Keratinocyte (primary cell): ENCODE measurements around the gene SCT. TPM values are rescaled to one million over a fixed set of nuclear protein-coding genes. Genes with fewer than 3 reads are reported as not detected.

Experiments used
- DNase-seq: peaks from one replicate; pipeline ENCODE4 v3.0.0-alpha.2; 2011; ENCODE audit warnings: low read depth, missing footprints, low spot score
- FAIRE-seq: peaks from 2 replicates; lab custom pipeline; 2011; peaks lifted over from hg19 to GRCh38; lab: Jason Lieb, UNC
- H2AFZ ChIP-seq: 2 replicates; pipeline ENCODE4 v1.6.0; 2012; ENCODE audit warnings: low read length, control low read depth, inconsistent platforms; ENCODE audit not compliant: control insufficient read depth
- H3K27ac ChIP-seq: 2 replicates; pipeline ENCODE4 v1.5.1; 2011; ENCODE audit warnings: low read length; ENCODE audit not compliant: control insufficient read depth, insufficient read depth
- H3K27me3 ChIP-seq: 3 replicates; pipeline ENCODE4 v1.6.0; 2011; ENCODE audit warnings: low read length; ENCODE audit not compliant: control insufficient read depth, insufficient read depth; ENCODE audit errors: extremely low read depth
- H3K36me3 ChIP-seq, 2 experiments: 2 replicates in 1 of 2; 3 replicates in 1 of 2; pipeline ENCODE4 v1.5.1; 2011; ENCODE audit warnings: low read length in 2 of 2, mild to moderate bottlenecking in 1 of 2; ENCODE audit not compliant: control insufficient read depth in 2 of 2, insufficient read depth in 2 of 2; ENCODE audit errors: extremely low read depth in 1 of 2
- H3K4me1 ChIP-seq: 3 replicates; pipeline ENCODE4 v1.5.1; 2011; ENCODE audit warnings: low read length; ENCODE audit not compliant: control insufficient read depth, insufficient read depth; ENCODE audit errors: extremely low read depth
- H3K4me2 ChIP-seq: 3 replicates; pipeline ENCODE4 v1.6.0; 2011; ENCODE audit warnings: low read depth, low read length; ENCODE audit not compliant: control insufficient read depth, insufficient read depth; ENCODE audit errors: extremely low read depth
- H3K4me3 ChIP-seq, 3 experiments: fragments of 200-600 bp in 1 of 3; sonication (generic) in 1 of 3; 2 replicates in 2 of 3; 3 replicates in 1 of 3; pipeline ENCODE4 v1.5.1; 2011 to 2016; ENCODE audit warnings: low read length in 3 of 3, mild to moderate bottlenecking in 3 of 3, control low read depth in 2 of 3, inconsistent platforms in 1 of 3, low read depth in 1 of 3, mixed read lengths in 1 of 3, mixed run types in 1 of 3, moderate library complexity in 1 of 3; ENCODE audit not compliant: control insufficient read depth in 2 of 3, insufficient read depth in 2 of 3; ENCODE audit errors: extremely low read depth in 1 of 3
- H3K79me2 ChIP-seq: 2 replicates; pipeline ENCODE4 v1.6.0; 2012; ENCODE audit warnings: low read length; ENCODE audit not compliant: control insufficient read depth, insufficient read depth
- H3K9ac ChIP-seq: 3 replicates; pipeline ENCODE4 v1.6.0; 2011; ENCODE audit warnings: low read length; ENCODE audit not compliant: control insufficient read depth, insufficient read depth; ENCODE audit errors: extremely low read depth
- H3K9me1 ChIP-seq: 3 replicates; pipeline ENCODE4 v1.6.0; 2011; ENCODE audit warnings: low read length; ENCODE audit not compliant: control insufficient read depth, insufficient read depth; ENCODE audit errors: extremely low read depth
- H3K9me3 ChIP-seq: 2 replicates; pipeline ENCODE4 v1.5.1; 2012; ENCODE audit warnings: low read depth, low read length; ENCODE audit not compliant: control insufficient read depth
- H4K20me1 ChIP-seq: 3 replicates; pipeline ENCODE4 v1.6.0; 2011; ENCODE audit warnings: low read length; ENCODE audit not compliant: control insufficient read depth, insufficient read depth; ENCODE audit errors: extremely low read depth
- CTCF ChIP-seq, 3 experiments: IDR thresholded peaks in 1 of 3; conservative IDR thresholded peaks in 1 of 3; optimal IDR thresholded peaks in 1 of 3; 2 replicates in 2 of 3; 3 replicates in 1 of 3; pipeline versions ENCODE3 to v1.5.1; 2011; ENCODE audit warnings: low read length in 3 of 3, mild to moderate bottlenecking in 3 of 3, moderate library complexity in 2 of 3, control low read depth in 1 of 3, inconsistent platforms in 1 of 3; ENCODE audit not compliant: insufficient read depth in 2 of 3; ENCODE audit errors: extremely low read depth in 1 of 3
- EZH2 ChIP-seq: IDR thresholded peaks from one replicate; pipeline ENCODE4 v1.6.1; 2012; ENCODE audit warnings: inconsistent platforms, mild to moderate bottlenecking, low read length, moderate library complexity
- dilution Hi-C: fragments of 300-500 bp; cut with MboI; formaldehyde crosslinking; loops from one replicate; pipeline ENCODE4 v1.7.0; 2020; ENCODE audit warnings: low sequenced_read_pairs; ENCODE audit not compliant: extremely low pct_ligation_motif_present
- polyA plus RNA-seq, 5 experiments: library from polyadenylated mRNA; depleted of rRNA in 3 of 5; stranded (reverse) in 3 of 5; stranded (forward) in 1 of 5; unstranded in 1 of 5; fragments of >200 nt; gene quantifications; 1 replicate in 1 of 5; 2 replicates in 3 of 5; 3 replicates in 1 of 5; pipeline versions ENCODE4 v1.2.1 to v1.2.3, GENCODE V29; 2011 to 2012; ENCODE audit warnings: missing spikeins in 2 of 5, low read depth in 1 of 5, low replicate concordance in 1 of 5

Gene SCT
- polyA plus RNA-seq, 1 donor (not counting 4 experiments of a cell fraction or from before 2014, with no cell fraction given): not detected

GRCh38 chr11:643366-643765 lies 16.4 kb upstream of the SCT start:
- H3K4me2 ChIP-seq: no peak overlapping the region
- no peak for DNase-seq
- TF ChIP-seq EZH2 (no peak), CTCF (optimal IDR thresholded peaks at IDR 0.05 in 1 of 3, IDR thresholded peaks at IDR 0.05 in 1 of 3, conservative IDR thresholded peaks at IDR 0.05 in 1 of 3; ENCODE audit: extremely low read depth in 1 of 3, insufficient read depth in 2 of 3, low read length in 3 of 3) (no peak)
- H3K27me3 ChIP-seq: peaks cover 10% of the 10 kb centered on the region
- no peaks in the 10 kb centered on the region for H3K9me3 ChIP-seq
- H3K9ac ChIP-seq: no peak overlapping the region
- peaks cover 2% of the 10 kb centered on the region for H3K4me1 ChIP-seq
- H3K27ac ChIP-seq: no peak overlapping the region
- H3K4me3 ChIP-seq: no peak overlapping the region
- H3K79me2 ChIP-seq: no peaks in the 10 kb centered on the region
- dilution Hi-C loops: no loop called here
- H3K36me3 ChIP-seq: peaks cover 0 to 6% of the 10 kb centered on the region in 2 experiments
- no peak overlapping the region for H2AFZ ChIP-seq
- H4K20me1 ChIP-seq: no peaks in the 10 kb centered on the region
- no peak for FAIRE-seq
- H3K9me1 ChIP-seq: no peaks in the 10 kb centered on the region

- FAIRE-seq (no peak), DNase-seq (no peak)
- no peak overlapping the region for H3K9ac ChIP-seq
- peaks cover 0 to 5% of the 10 kb centered on the region in 2 experiments for H3K36me3 ChIP-seq
- TF ChIP-seq EZH2: no peak
- TF ChIP-seq CTCF (optimal IDR thresholded peaks at IDR 0.05 in 1 of 3, IDR thresholded peaks at IDR 0.05 in 1 of 3, conservative IDR thresholded peaks at IDR 0.05 in 1 of 3; ENCODE audit: extremely low read depth in 1 of 3, insufficient read depth in 2 of 3, low read length in 3 of 3): no peak
- H3K4me1 ChIP-seq: peaks cover 2% of the 10 kb centered on the region
- H3K79me2 ChIP-seq: no peaks in the 10 kb centered on the region
- peaks cover 22% of the 10 kb centered on the region for H3K27me3 ChIP-seq
- H3K9me3 ChIP-seq: no peaks in the 10 kb centered on the region
- no peak overlapping the region for H3K27ac ChIP-seq
- H4K20me1 ChIP-seq: no peaks in the 10 kb centered on the region
- dilution Hi-C loops: no loop called here
- no peak overlapping the region for H2AFZ ChIP-seq
- no peak overlapping the region for H3K4me2 ChIP-seq
- no peaks in the 10 kb centered on the region for H3K9me1 ChIP-seq
- H3K4me3 ChIP-seq: no peak overlapping the region
Observed at GRCh38 chr11:641806-642370, 14.9 kb upstream of the SCT start.
